ENCODE data around the gene DAAM2.

GRCh38 chr6:39852324-39852723 is 60.1 kb downstream of the DAAM2 start:
- no peak for TF ChIP-seq MXD1 (CRISPR knock-in tag; IDR thresholded peaks at IDR 0.05; ENCODE audit: borderline replicate concordance, poor library complexity, severe bottlenecking)
- TF ChIP-seq RBM22 (IDR thresholded peaks at IDR 0.05; ENCODE audit: low read depth, low read length, poor library complexity, severe bottlenecking): no peak
- no peak for TF ChIP-seq JUND (IDR thresholded peaks at IDR 0.05; ENCODE audit: borderline replicate concordance, low read depth, low read length)
- TF ChIP-seq JUND (tag; IDR thresholded peaks at IDR 0.05; ENCODE audit: borderline replicate concordance, low read depth, low read length): no peak
- TF ChIP-seq MNT (conservative IDR thresholded peaks at IDR 0.05): no peak
